Gastrocnemius medialis (tissue), 4 donors: ENCODE results near the gene DPH5. TPM values are rescaled to one million over a fixed set of nuclear protein-coding genes. Genes with fewer than 3 reads are reported as not detected.

Experiments
- ATAC-seq, 2 donors: fragments of 150-250 bp; one replicate each; pipeline ENCODE4 v1.9.1; 2016
- DNase-seq, 2 donors: peaks; one replicate each; pipeline ENCODE4 v3.0.0-alpha.2; 2019
- H3K27ac ChIP-seq, 4 donors: fragments of 200-600 bp; sonication (generic); 1 replicate in 1 of 4; 2 replicates in 3 of 4; pipeline ENCODE4 v1.5.1; 2016 to 2018; ENCODE audit warnings: mild to moderate bottlenecking in 2 of 4, moderate library complexity in 1 of 4
- H3K27me3 ChIP-seq, 3 donors: fragments of 200-600 bp; sonication (generic) in 2 of 3; 1 replicate in 1 of 3; 2 replicates in 2 of 3; pipeline versions ENCODE4 v1.5.1 to v1.6.0; 2016 to 2019; ENCODE audit warnings: mild to moderate bottlenecking in 1 of 3, moderate library complexity in 1 of 3
- H3K36me3 ChIP-seq, 2 donors: fragments of 200-600 bp; sonication (generic) in 1 of 2; one replicate each; pipeline ENCODE4 v1.5.1; 2017 to 2018
- H3K4me1 ChIP-seq, 2 donors: fragments of 200-600 bp; sonication (generic) in 1 of 2; one replicate each; pipeline ENCODE4 v1.5.1; 2016 to 2017; ENCODE audit warnings: mild to moderate bottlenecking in 2 of 2
- H3K4me3 ChIP-seq, 4 donors: fragments of 200-600 bp; sonication (generic) in 3 of 4; 1 replicate in 1 of 4; 2 replicates in 3 of 4; pipeline ENCODE4 v1.5.1; 2016 to 2019; ENCODE audit warnings: mild to moderate bottlenecking in 2 of 4
- H3K9me3 ChIP-seq, 3 donors: fragments of 200-600 bp; sonication (generic) in 2 of 3; 1 replicate in 1 of 3; 2 replicates in 2 of 3; pipeline ENCODE4 v1.5.1; 2016 to 2019
- CTCF ChIP-seq, 5 experiments: fragments of 450-650 bp in 3 of 5; fragments of 200-600 bp in 2 of 5; sonication (generic) in 2 of 5; IDR thresholded peaks in 4 of 5; conservative IDR thresholded peaks in 1 of 5; 1 replicate in 4 of 5; 2 replicates in 1 of 5; pipeline ENCODE4 v1.5.1; 2016 to 2019; ENCODE audit warnings: antibody characterized with exemption in 5 of 5, mild to moderate bottlenecking in 3 of 5, moderate library complexity in 3 of 5
- POLR2A ChIP-seq, 2 donors: fragments of 450-650 bp; IDR thresholded peaks; one replicate each; pipeline ENCODE4 v1.6.1; 2017; ENCODE audit warnings: antibody characterized with exemption in 2 of 2, mild to moderate bottlenecking in 2 of 2, moderate library complexity in 2 of 2
- in situ Hi-C, 4 donors: fragments of 200-750 bp; cut with MboI; loops; one replicate each; pipeline versions ENCODE4 v1.15.0 to v1.8.0; 2017; ENCODE audit warnings: low sequenced_read_pairs in 4 of 4
- intact Hi-C: fragments of 100-400 bp; cut with DNase I; formaldehyde crosslinking; loops from one replicate; pipeline ENCODE4 v1.15.1; 2023; ENCODE audit warnings: low total_unique reads
- total RNA-seq, 4 donors: library from RNA; depleted of rRNA; stranded (reverse); fragments of >200 nt; gene quantifications; one replicate each; pipeline versions ENCODE4 v1.1.0 to v1.2.3, GENCODE V29; 2016

The DPH5 gene
- total RNA-seq, 4 donors from 2014 or later = 9.4 to 30.0 (median 22.2) TPM

GRCh38 chr1:101029184-101029583 lies 3.6 kb upstream of the DPH5 start:
- intact Hi-C loops = loop anchor here (5.0 kb wide), 1 partner anchor 208 kb away; the partner anchor contains the start of gene S1PR1

GRCh38 chr1:101028466-101028865 lies 2.9 kb upstream of the DPH5 start:
- peaks cover 22 to 24% of the 10 kb centered on the region in 2 donors for H3K4me1 ChIP-seq
- H3K4me3 ChIP-seq = no peak overlapping the region
- no peak overlapping the region for H3K27ac ChIP-seq
- ATAC-seq (no peak), DNase-seq (no peak)
- in situ Hi-C loops = no loop called here
- intact Hi-C loops = loop anchor here (5.0 kb wide), 1 partner anchor 209 kb away; the partner anchor contains the start of gene S1PR1
- H3K36me3 ChIP-seq = no peaks in the 10 kb centered on the region
- H3K9me3 ChIP-seq = no peaks in the 10 kb centered on the region
- TF ChIP-seq POLR2A (IDR thresholded peaks at IDR 0.05) = no peak
- TF ChIP-seq CTCF (IDR thresholded peaks at IDR 0.05 in 4 of 5, conservative IDR thresholded peaks at IDR 0.05 in 1 of 5) = no peak
- H3K27me3 ChIP-seq = no peaks in the 10 kb centered on the region

More at GRCh38 chr1:101029184-101029583, 3.6 kb upstream of the DPH5 start:
- Histone ChIP-seq H3K27ac (no peak overlapping the region), H3K9me3 (no peaks in the 10 kb centered on the region), H3K4me3 (no peak overlapping the region), H3K36me3 (no peaks in the 10 kb centered on the region), H3K27me3 (no peaks in the 10 kb centered on the region), H3K4me1 (peaks cover 17 to 19% of the 10 kb centered on the region in 2 donors)
- no peak for DNase-seq
- in situ Hi-C loops = no loop called here
- ATAC-seq = no peak
- TF ChIP-seq POLR2A (IDR thresholded peaks at IDR 0.05) = no peak
- no peak for TF ChIP-seq CTCF (IDR thresholded peaks at IDR 0.05 in 4 of 5, conservative IDR thresholded peaks at IDR 0.05 in 1 of 5)

DNA sequence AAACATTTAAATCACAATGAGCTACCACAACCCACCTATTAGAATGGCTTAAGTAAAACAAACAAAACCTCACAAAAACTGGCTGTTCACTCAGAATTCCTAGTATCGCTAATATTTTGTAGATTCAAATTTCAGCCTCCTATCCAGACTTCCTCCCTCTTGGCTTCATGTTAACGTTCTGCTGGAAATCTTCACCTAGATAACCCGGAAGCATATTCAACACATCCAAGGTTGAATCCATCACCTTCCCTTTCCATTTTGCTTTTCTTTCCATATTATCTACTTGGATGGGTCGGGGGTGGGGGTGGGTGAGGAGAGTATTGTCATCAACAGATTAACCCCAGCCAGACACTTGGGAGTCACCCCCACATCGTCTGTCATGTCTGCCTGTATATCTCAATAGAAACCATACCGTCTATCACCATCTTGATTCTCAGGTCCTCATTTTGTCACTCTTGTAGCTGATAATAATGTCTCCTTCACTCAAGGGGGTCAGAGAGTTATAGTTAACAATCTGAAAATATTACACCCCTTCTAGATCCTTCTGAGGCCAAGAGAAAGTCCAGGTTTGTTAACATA lies 1.7 kb upstream of the DPH5 start:
- Histone ChIP-seq H3K36me3 (no peaks in the 10 kb centered on the region), H3K4me3 (no peak overlapping the region), H3K4me1 (peaks cover 22 to 29% of the 10 kb centered on the region in 2 donors), H3K27me3 (no peaks in the 10 kb centered on the region), H3K27ac (peak overlapping the region in 2 of 4 donors; percentile 93 to 95), H3K9me3 (no peaks in the 10 kb centered on the region)
- no peak for ATAC-seq
- no peak for TF ChIP-seq POLR2A (IDR thresholded peaks at IDR 0.05)
- no peak for TF ChIP-seq CTCF (IDR thresholded peaks at IDR 0.05 in 4 of 5, conservative IDR thresholded peaks at IDR 0.05 in 1 of 5)
- intact Hi-C loops (loop anchor here (5.0 kb wide), 1 partner anchor 210 kb away; the partner anchor contains the start of gene S1PR1), in situ Hi-C loops (no loop called here)
- DNase-seq = no peak

DNA sequence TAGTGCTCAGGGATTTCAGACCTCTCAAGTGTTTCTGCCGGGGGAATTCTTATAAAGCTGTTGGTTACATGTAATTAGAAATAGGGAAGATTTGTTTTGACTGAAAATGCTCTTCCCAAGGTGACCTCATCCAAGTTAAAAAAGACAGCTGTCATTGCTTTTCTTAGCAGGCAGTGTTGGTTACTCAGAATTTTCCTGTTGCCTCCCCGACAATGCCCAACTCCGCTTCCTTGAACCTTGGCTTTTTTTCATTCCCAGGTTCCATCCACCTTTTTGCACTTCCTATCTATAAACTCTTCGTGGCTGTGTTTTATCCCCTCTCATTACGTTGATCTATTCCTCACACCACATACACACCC lies 825 bp upstream of the DPH5 start:
- no peaks in the 10 kb centered on the region for H3K27me3 ChIP-seq
- H3K4me3 ChIP-seq = peak overlapping the region; percentile 73 to 87 (median 82)
- TF ChIP-seq POLR2A (IDR thresholded peaks at IDR 0.05) = no peak
- peaks cover 28 to 34% of the 10 kb centered on the region in 2 donors for H3K4me1 ChIP-seq
- no peak for DNase-seq
- peak overlapping the region; percentile 92 to 95 (median 94) for H3K27ac ChIP-seq
- H3K9me3 ChIP-seq = no peaks in the 10 kb centered on the region
- H3K36me3 ChIP-seq = no peaks in the 10 kb centered on the region
- ATAC-seq = no peak
- intact Hi-C loops = loop anchor here (5.0 kb wide), 1 partner anchor 211 kb away; the partner anchor contains the start of gene S1PR1
- in situ Hi-C loops = no loop called here

GRCh38 chr1:101025283-101025656 lies 314 bp downstream of the DPH5 start:
- no peaks in the 10 kb centered on the region for H3K9me3 ChIP-seq
- intact Hi-C loops (loop anchor here (2.0 to 5.0 kb wide), 2 partner anchors 130 to 212 kb away; partner anchors contain the start of genes EXTL2 and S1PR1), in situ Hi-C loops (no loop called here)

More at GRCh38 chr1:101025283-101025656, 314 bp downstream of the DPH5 start:
- H3K4me1 ChIP-seq = peaks cover 28 to 34% of the 10 kb centered on the region in 2 donors
- peak; percentile 55 to 57 for ATAC-seq
- peak overlapping the region; percentile 73 to 87 (median 82) for H3K4me3 ChIP-seq
- no peaks in the 10 kb centered on the region for H3K36me3 ChIP-seq
- peak overlapping the region; percentile 92 to 95 (median 94) for H3K27ac ChIP-seq
- no peak for DNase-seq
- H3K27me3 ChIP-seq = no peaks in the 10 kb centered on the region
- TF ChIP-seq POLR2A (IDR thresholded peaks at IDR 0.05) = no peak
- no peak for TF ChIP-seq CTCF (IDR thresholded peaks at IDR 0.05 in 4 of 5, conservative IDR thresholded peaks at IDR 0.05 in 1 of 5)
